BLaER1 treated with 17β-estradiol and CSF1 and Interleukin-3, amounts not matched to agents 10 nM and 100 nM (cell line): ENCODE measurements around the gene CTXND1.
A peak's percentile ranks its signal among the peaks of the same experiment; 100 is the strongest.

Experiments used
- H3K27ac ChIP-seq, 11 experiments: shearing (Covaris generic); formaldehyde crosslinking; 2 replicates each; pipeline ENCODE4 v1.8.1; 2022
- H3K27me3 ChIP-seq, 11 experiments: shearing (Covaris generic); formaldehyde crosslinking; 2 replicates each; pipeline ENCODE4 v1.8.1; 2022
- H3K36me3 ChIP-seq, 11 experiments: shearing (Covaris generic); formaldehyde crosslinking; 2 replicates each; pipeline ENCODE4 v1.8.1; 2022
- H3K4me1 ChIP-seq, 10 experiments: shearing (Covaris generic); formaldehyde crosslinking; 2 replicates each; pipeline ENCODE4 v1.8.1; 2022
- H3K4me2 ChIP-seq, 11 experiments: shearing (Covaris generic); formaldehyde crosslinking; 2 replicates each; pipeline ENCODE4 v1.8.1; 2022
- H3K4me3 ChIP-seq, 10 experiments: shearing (Covaris generic); formaldehyde crosslinking; 2 replicates each; pipeline ENCODE4 v1.8.1; 2022
- H3K9ac ChIP-seq, 11 experiments: shearing (Covaris generic); formaldehyde crosslinking; 2 replicates each; pipeline ENCODE4 v1.8.1; 2022
- H3K9me3 ChIP-seq, 11 experiments: shearing (Covaris generic); formaldehyde crosslinking; replicated peaks in 1 of 11; 2 replicates each; pipeline ENCODE4 v1.8.1; 2022
- H4K20me1 ChIP-seq, 11 experiments: shearing (Covaris generic); formaldehyde crosslinking; 2 replicates each; pipeline ENCODE4 v1.8.1; 2022
- Cebpa-rat ChIP-seq, 11 experiments: shearing (Covaris generic); IDR thresholded peaks; 2 replicates each; pipeline ENCODE4 v1.8.1; 2022

Gene CTXND1

DNA sequence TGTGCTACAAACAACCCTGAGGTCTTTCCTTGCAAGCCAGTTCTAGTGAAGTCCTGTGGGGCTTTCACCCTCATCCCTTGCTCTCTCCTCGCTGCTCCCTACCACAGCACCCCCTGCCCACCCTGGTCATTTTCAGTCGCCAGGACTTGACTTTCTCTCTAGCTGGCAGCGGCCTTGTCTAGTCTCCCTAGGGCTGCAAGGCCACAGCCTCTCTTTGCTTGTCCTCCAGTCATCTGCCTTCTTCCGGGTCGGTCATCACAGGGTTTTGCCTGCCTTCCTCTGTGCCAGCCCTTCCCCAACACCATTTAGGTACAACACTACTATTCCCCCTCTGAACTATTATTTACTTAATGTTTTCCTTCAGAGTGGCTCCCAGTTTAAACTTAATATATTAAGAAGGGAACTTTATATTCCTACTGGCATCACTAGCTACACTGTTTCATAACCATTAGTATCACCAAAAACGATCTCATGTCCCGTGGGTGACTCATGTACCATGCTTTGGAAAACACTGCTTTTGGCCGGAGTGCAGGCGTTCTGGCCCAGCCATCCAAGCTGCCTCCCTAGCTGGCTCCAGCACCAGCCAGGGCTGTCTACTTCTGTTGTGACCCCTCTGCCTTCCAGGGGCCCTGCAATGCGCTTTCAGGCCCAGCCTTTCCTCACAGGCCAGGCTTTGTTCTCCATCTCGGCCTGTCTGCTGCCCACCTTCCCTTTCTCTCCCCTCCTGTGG lies 77.8 kb downstream of the CTXND1 start:
- H3K36me3 ChIP-seq, result peaks cover 5 to 60% (median 20%) of the 10 kb centered on the region in 11 experiments; a peak in 16 of 22 replicates
- H3K9ac ChIP-seq, result peak overlapping the region in 2 of 11 experiments; percentile 17 to 24; a peak in 2 of 22 replicates
- H3K4me2 ChIP-seq, result no peak overlapping the region
- no peaks in the 10 kb centered on the region for H3K27me3 ChIP-seq
- peaks cover 4 to 21% (median 10%) of the 10 kb centered on the region in 10 experiments; a peak in 18 of 20 replicates for H3K4me1 ChIP-seq
- no peaks in the 10 kb centered on the region for H3K9me3 ChIP-seq
- no peak overlapping the region for H3K4me3 ChIP-seq
- TF ChIP-seq Cebpa-rat (IDR thresholded peaks at IDR 0.05), result no peak
- peaks cover 0 to 6% (median 0%) of the 10 kb centered on the region in 11 experiments; a peak in 1 of 22 replicates for H4K20me1 ChIP-seq
- peak overlapping the region in 2 of 11 experiments; percentile 36 to 37; a peak in 3 of 22 replicates for H3K27ac ChIP-seq

GRCh38 chr15:80173022-80173759 lies 78.8 kb downstream of the CTXND1 start:
- no peak overlapping the region for H3K4me2 ChIP-seq
- TF ChIP-seq Cebpa-rat (IDR thresholded peaks at IDR 0.05), result peak in 7 of 11 experiments; percentile 27 to 81 (median 46); a peak in 9 of 22 replicates
- no peaks in the 10 kb centered on the region for H3K9me3 ChIP-seq
- H3K4me1 ChIP-seq, result peaks cover 0 to 12% (median 4%) of the 10 kb centered on the region in 10 experiments; a peak in 6 of 20 replicates
- no peak overlapping the region for H3K9ac ChIP-seq
- H4K20me1 ChIP-seq, result peaks cover 0 to 6% (median 0%) of the 10 kb centered on the region in 11 experiments; a peak in 1 of 22 replicates
- peaks cover 5 to 68% (median 21%) of the 10 kb centered on the region in 11 experiments; a peak in 18 of 22 replicates for H3K36me3 ChIP-seq
- no peaks in the 10 kb centered on the region for H3K27me3 ChIP-seq
- H3K27ac ChIP-seq, result peak overlapping the region in 3 of 11 experiments; percentile 21 to 36 (median 23); a peak in 3 of 22 replicates
- H3K4me3 ChIP-seq, result no peak overlapping the region

- peaks cover 0 to 9% (median 4%) of the 10 kb centered on the region in 10 experiments; a peak in 6 of 20 replicates for H3K4me1 ChIP-seq
- H3K4me2 ChIP-seq, result no peak overlapping the region
- no peak overlapping the region for H3K9ac ChIP-seq
- H3K4me3 ChIP-seq, result no peak overlapping the region
- peaks cover under 1 to 69% (median 23%) of the 10 kb centered on the region in 11 experiments; a peak in 15 of 22 replicates for H3K36me3 ChIP-seq
- H4K20me1 ChIP-seq, result peaks cover 0 to 6% (median 0%) of the 10 kb centered on the region in 11 experiments; a peak in 1 of 22 replicates
- TF ChIP-seq Cebpa-rat (IDR thresholded peaks at IDR 0.05), result no peak
- no peaks in the 10 kb centered on the region for H3K9me3 ChIP-seq
- H3K27ac ChIP-seq, result peak overlapping the region in 2 of 11 experiments; percentile 10 to 23; a peak in 1 of 22 replicates
- H3K27me3 ChIP-seq, result no peaks in the 10 kb centered on the region
Observed at GRCh38 chr15:80172401-80172800, 79.6 kb downstream of the CTXND1 start.

- TF ChIP-seq Cebpa-rat (IDR thresholded peaks at IDR 0.05), result no peak
- Histone ChIP-seq H3K9ac (no peak overlapping the region), H3K36me3 (peaks cover 0 to 63% (median 19%) of the 10 kb centered on the region in 11 experiments; a peak in 15 of 22 replicates), H3K27me3 (no peaks in the 10 kb centered on the region), H3K4me2 (no peak overlapping the region), H3K4me1 (peaks cover 0 to 6% (median 2%) of the 10 kb centered on the region in 10 experiments; a peak in 5 of 20 replicates), H3K4me3 (no peak overlapping the region), H3K27ac (0 out of 22 replicates have a peak overlapping the region, but pooled peaks of 1 of the 11 experiments have one; percentile 6), H4K20me1 (peaks cover 0 to 6% (median 0%) of the 10 kb centered on the region in 11 experiments; a peak in 1 of 22 replicates), H3K9me3 (no peaks in the 10 kb centered on the region)
Observed at GRCh38 chr15:80171787-80172186, 80.2 kb downstream of the CTXND1 start.

- H3K9me3 ChIP-seq, result no peaks in the 10 kb centered on the region
- H3K4me2 ChIP-seq, result no peak overlapping the region
- H3K4me1 ChIP-seq, result peaks cover 0 to 6% (median 0%) of the 10 kb centered on the region in 10 experiments; a peak in 2 of 20 replicates
- no peak overlapping the region for H3K9ac ChIP-seq
- H3K4me3 ChIP-seq, result no peak overlapping the region
- H3K27ac ChIP-seq, result no peak overlapping the region
- no peak for TF ChIP-seq Cebpa-rat (IDR thresholded peaks at IDR 0.05)
- no peaks in the 10 kb centered on the region for H3K27me3 ChIP-seq
- H3K36me3 ChIP-seq, result peaks cover 0 to 55% (median 14%) of the 10 kb centered on the region in 11 experiments; a peak in 15 of 22 replicates
- peaks cover 0 to 6% (median 0%) of the 10 kb centered on the region in 11 experiments; a peak in 1 of 22 replicates for H4K20me1 ChIP-seq
Observed at GRCh38 chr15:80170596-80170995, 81.4 kb downstream of the CTXND1 start.

GRCh38 chr15:80169768-80170357 lies 82.2 kb downstream of the CTXND1 start:
- TF ChIP-seq Cebpa-rat (IDR thresholded peaks at IDR 0.05), result no peak
- Histone ChIP-seq H3K27ac (no peak overlapping the region), H3K36me3 (peaks cover 0 to 48% (median 8%) of the 10 kb centered on the region in 11 experiments; a peak in 14 of 22 replicates), H3K9me3 (no peaks in the 10 kb centered on the region), H3K9ac (no peak overlapping the region), H3K4me2 (no peak overlapping the region), H3K27me3 (no peaks in the 10 kb centered on the region), H4K20me1 (peaks cover 0 to 6% (median 0%) of the 10 kb centered on the region in 11 experiments; a peak in 1 of 22 replicates), H3K4me3 (no peak overlapping the region), H3K4me1 (peaks cover 0 to 6% (median 0%) of the 10 kb centered on the region in 10 experiments; a peak in 2 of 20 replicates)

- H3K36me3 ChIP-seq, result peaks cover 2 to 42% (median 9%) of the 10 kb centered on the region in 11 experiments; a peak in 18 of 22 replicates
- no peak overlapping the region for H3K4me3 ChIP-seq
- H3K4me2 ChIP-seq, result no peak overlapping the region
- H3K9ac ChIP-seq, result no peak overlapping the region
- no peak overlapping the region for H3K27ac ChIP-seq
- no peaks in the 10 kb centered on the region for H3K9me3 ChIP-seq
- H3K27me3 ChIP-seq, result no peaks in the 10 kb centered on the region
- peaks cover 0 to under 1% (median 0%) of the 10 kb centered on the region in 11 experiments; a peak in 1 of 22 replicates for H4K20me1 ChIP-seq
- TF ChIP-seq Cebpa-rat (IDR thresholded peaks at IDR 0.05), result no peak
- H3K4me1 ChIP-seq, result peaks cover 0 to 15% (median 9%) of the 10 kb centered on the region in 10 experiments; a peak in 13 of 20 replicates
Observed at GRCh38 chr15:80168421-80168820, 83.6 kb downstream of the CTXND1 start.

GRCh38 chr15:80167936-80168335 lies 84.1 kb downstream of the CTXND1 start:
- TF ChIP-seq Cebpa-rat (IDR thresholded peaks at IDR 0.05), result no peak
- Histone ChIP-seq H3K9ac (no peak overlapping the region), H3K9me3 (no peaks in the 10 kb centered on the region; a peak in 1 of 22 replicates), H3K27ac (no peak overlapping the region), H3K27me3 (no peaks in the 10 kb centered on the region), H4K20me1 (no peaks in the 10 kb centered on the region), H3K4me3 (no peak overlapping the region), H3K36me3 (peaks cover 7 to 47% (median 14%) of the 10 kb centered on the region in 11 experiments; a peak in 21 of 22 replicates), H3K4me2 (no peak overlapping the region), H3K4me1 (peaks cover 0 to 11% (median 9%) of the 10 kb centered on the region in 10 experiments; a peak in 13 of 20 replicates)
